Tongue (tissue), 2 donors: ENCODE results near the gene LRRC8C. TPM values are rescaled to one million over a fixed set of nuclear protein-coding genes. Genes with fewer than 3 reads are reported as not detected.
"Not testable (repeated sequence)": the region's sequence is repeated elsewhere in the genome, so short reads cannot be mapped to it uniquely, and the experiment has no call there.

Source experiments
- DNase-seq: peaks from one replicate; pipeline ENCODE4 v3.0.0-alpha.2; 2015
- total RNA-seq: library from RNA; depleted of rRNA; stranded (reverse); fragments of >200 nt; gene quantifications from one replicate; pipeline ENCODE4 v1.2.3, GENCODE V29; 2014

LRRC8C gene
- total RNA-seq, 1 donor from 2014 or later: 12.1 TPM

GRCh38 chr1:89704014-89704413 lies 71.1 kb downstream of the LRRC8C start:
- DNase-seq: no peak

- not testable (repeated sequence) for DNase-seq
Observed at GRCh38 chr1:89704885-89705284, 72.0 kb downstream of the LRRC8C start.

GRCh38 chr1:89705901-89706699 lies 73.2 kb downstream of the LRRC8C start:
- no peak for DNase-seq

GRCh38 chr1:89706700-89707012 lies 73.7 kb downstream of the LRRC8C start:
- no peak for DNase-seq

GRCh38 chr1:89708751-89709375 lies 75.9 kb downstream of the LRRC8C start:
- DNase-seq: no peak

GRCh38 chr1:89710498-89711139 lies 77.7 kb downstream of the LRRC8C start:
- DNase-seq: no peak

GRCh38 chr1:89711140-89711778 lies 78.3 kb downstream of the LRRC8C start:
- DNase-seq: no peak

GRCh38 chr1:89712420-89712819 lies 79.5 kb downstream of the LRRC8C start:
- DNase-seq: no peak

- no peak for DNase-seq
Observed at GRCh38 chr1:89715677-89716076, 82.8 kb downstream of the LRRC8C start.

- peak; percentile 26 for DNase-seq
Observed at GRCh38 chr1:89719502-89720306, 86.8 kb downstream of the LRRC8C start.

- DNase-seq: no peak
Observed at GRCh38 chr1:89720839-89721238, 87.9 kb downstream of the LRRC8C start.

GRCh38 chr1:89721351-89721750 lies 88.4 kb downstream of the LRRC8C start:
- no peak for DNase-seq

- no peak for DNase-seq
Observed at GRCh38 chr1:89723144-89723543, 90.2 kb downstream of the LRRC8C start.

GRCh38 chr1:89723863-89724262 lies 90.9 kb downstream of the LRRC8C start:
- peak; percentile 72 for DNase-seq

GRCh38 chr1:89724369-89725010 lies 91.6 kb downstream of the LRRC8C start:
- no peak for DNase-seq

- peak; percentile 91 for DNase-seq
Observed at GRCh38 chr1:89725011-89725370, 92.1 kb downstream of the LRRC8C start.

GRCh38 chr1:89725631-89726030 lies 92.7 kb downstream of the LRRC8C start:
- DNase-seq: peak; percentile 17

GRCh38 chr1:89727517-89728312 lies 94.8 kb downstream of the LRRC8C start:
- no peak for DNase-seq

GRCh38 chr1:89728381-89728780 lies 95.5 kb downstream of the LRRC8C start:
- no peak for DNase-seq

- no peak for DNase-seq
Observed at GRCh38 chr1:89732206-89732605, 99.3 kb downstream of the LRRC8C start.
